Neural crest cell (in vitro differentiated cells): ENCODE results near the gene ZBTB7B. TPM values are rescaled to one million over a fixed set of nuclear protein-coding genes. Genes with fewer than 3 reads are reported as not detected.

ENCODE experiments used
- DNase-seq: peaks from one replicate; pipeline ENCODE4 v3.0.0; 2021; ENCODE audit warnings: low read depth, mixed read lengths, low spot score
- H3K27ac Mint-ChIP-seq: one replicate; pipeline ENCODE4 v1.8.0; 2021; ENCODE audit warnings: mild to moderate bottlenecking, mixed read lengths; ENCODE audit not compliant: unreplicated experiment
- H3K27me3 Mint-ChIP-seq: 2 replicates; pipeline ENCODE4 v1.8.0; 2021; ENCODE audit warnings: low read depth, mild to moderate bottlenecking, mixed read lengths
- H3K36me3 Mint-ChIP-seq: 2 replicates; pipeline ENCODE4 v1.8.0; 2021; ENCODE audit warnings: low read depth, mild to moderate bottlenecking, mixed read lengths
- H3K4me1 Mint-ChIP-seq: 2 replicates; pipeline ENCODE4 v1.8.0; 2021; ENCODE audit warnings: mixed read lengths
- H3K4me3 Mint-ChIP-seq: one replicate; pipeline ENCODE4 v1.8.0; 2021; ENCODE audit warnings: mild to moderate bottlenecking, mixed read lengths
- H3K9me3 Mint-ChIP-seq: 2 replicates; pipeline ENCODE4 v1.8.0; 2021; ENCODE audit warnings: mixed read lengths
- total RNA-seq: library from RNA; stranded (reverse); gene quantifications from 2 replicates; pipeline ENCODE4 v1.2.1, GENCODE V29; 2021
- TF ChIP-seq, protein P1 (sequence below): fragments of 200-600 bp; sonication (generic); conservative IDR thresholded peaks from 2 replicates; pipeline ENCODE4 v1.5.0; 2021; ENCODE audit warnings: antibody characterized with exemption, mild to moderate bottlenecking

ZBTB7B gene
- total RNA-seq, 1 donor from 2014 or later, result 6.9 TPM

DNA sequence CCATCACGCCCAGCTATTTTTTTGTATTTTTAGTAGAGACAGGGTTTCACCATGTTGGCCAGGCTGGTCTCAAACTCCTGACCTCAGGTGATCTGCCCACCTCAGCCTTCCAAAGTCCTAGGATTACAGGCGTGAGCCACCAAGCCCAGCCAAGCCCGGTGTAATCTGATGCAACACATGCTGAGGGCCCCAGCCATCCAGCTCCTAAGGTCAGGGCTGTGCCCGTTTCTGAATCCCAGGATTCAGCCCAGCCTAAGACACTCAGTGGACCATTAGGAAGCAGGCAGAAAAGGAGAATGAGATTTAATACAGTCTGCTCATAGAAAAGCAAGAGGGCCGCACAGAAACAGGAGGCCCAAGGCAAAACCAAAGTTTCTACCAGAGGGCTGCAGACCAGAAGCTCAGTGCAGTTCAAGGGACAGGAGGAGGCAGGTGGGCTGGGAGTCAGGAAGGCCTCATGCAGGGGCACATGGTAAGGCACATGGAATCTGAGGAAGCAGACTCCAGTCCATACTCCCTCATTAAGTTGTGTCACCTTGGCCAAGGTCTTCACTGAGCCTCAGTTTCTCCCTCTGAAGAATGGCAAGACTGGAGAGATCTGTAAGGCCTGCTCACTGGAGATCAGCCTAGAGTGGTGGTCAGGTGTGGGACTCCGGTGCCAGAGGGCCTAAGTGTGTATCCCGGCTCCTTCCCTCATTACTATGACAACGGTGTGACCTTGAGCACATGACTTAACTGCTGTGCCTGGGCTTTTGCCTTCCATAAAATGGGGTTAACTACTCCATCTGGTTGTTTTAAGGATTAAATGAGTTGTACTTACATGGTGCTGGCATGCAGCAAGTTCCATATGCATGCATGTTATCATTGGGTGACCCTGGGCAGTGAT, 46.1 kb downstream of the ZBTB7B start:
- peak overlapping the region; percentile 69 for H3K4me3 Mint-ChIP-seq
- DNase-seq, result no peak
- H3K27ac Mint-ChIP-seq, result peak overlapping the region; percentile 50
- H3K27me3 Mint-ChIP-seq, result peaks cover 6% of the 10 kb centered on the region
- H3K36me3 Mint-ChIP-seq, result no peaks in the 10 kb centered on the region
- TF ChIP-seq, protein P1, sequence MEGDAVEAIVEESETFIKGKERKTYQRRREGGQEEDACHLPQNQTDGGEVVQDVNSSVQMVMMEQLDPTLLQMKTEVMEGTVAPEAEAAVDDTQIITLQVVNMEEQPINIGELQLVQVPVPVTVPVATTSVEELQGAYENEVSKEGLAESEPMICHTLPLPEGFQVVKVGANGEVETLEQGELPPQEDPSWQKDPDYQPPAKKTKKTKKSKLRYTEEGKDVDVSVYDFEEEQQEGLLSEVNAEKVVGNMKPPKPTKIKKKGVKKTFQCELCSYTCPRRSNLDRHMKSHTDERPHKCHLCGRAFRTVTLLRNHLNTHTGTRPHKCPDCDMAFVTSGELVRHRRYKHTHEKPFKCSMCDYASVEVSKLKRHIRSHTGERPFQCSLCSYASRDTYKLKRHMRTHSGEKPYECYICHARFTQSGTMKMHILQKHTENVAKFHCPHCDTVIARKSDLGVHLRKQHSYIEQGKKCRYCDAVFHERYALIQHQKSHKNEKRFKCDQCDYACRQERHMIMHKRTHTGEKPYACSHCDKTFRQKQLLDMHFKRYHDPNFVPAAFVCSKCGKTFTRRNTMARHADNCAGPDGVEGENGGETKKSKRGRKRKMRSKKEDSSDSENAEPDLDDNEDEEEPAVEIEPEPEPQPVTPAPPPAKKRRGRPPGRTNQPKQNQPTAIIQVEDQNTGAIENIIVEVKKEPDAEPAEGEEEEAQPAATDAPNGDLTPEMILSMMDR, result no peak
- no peaks in the 10 kb centered on the region for H3K9me3 Mint-ChIP-seq
- peaks cover 45% of the 10 kb centered on the region for H3K4me1 Mint-ChIP-seq

DNA sequence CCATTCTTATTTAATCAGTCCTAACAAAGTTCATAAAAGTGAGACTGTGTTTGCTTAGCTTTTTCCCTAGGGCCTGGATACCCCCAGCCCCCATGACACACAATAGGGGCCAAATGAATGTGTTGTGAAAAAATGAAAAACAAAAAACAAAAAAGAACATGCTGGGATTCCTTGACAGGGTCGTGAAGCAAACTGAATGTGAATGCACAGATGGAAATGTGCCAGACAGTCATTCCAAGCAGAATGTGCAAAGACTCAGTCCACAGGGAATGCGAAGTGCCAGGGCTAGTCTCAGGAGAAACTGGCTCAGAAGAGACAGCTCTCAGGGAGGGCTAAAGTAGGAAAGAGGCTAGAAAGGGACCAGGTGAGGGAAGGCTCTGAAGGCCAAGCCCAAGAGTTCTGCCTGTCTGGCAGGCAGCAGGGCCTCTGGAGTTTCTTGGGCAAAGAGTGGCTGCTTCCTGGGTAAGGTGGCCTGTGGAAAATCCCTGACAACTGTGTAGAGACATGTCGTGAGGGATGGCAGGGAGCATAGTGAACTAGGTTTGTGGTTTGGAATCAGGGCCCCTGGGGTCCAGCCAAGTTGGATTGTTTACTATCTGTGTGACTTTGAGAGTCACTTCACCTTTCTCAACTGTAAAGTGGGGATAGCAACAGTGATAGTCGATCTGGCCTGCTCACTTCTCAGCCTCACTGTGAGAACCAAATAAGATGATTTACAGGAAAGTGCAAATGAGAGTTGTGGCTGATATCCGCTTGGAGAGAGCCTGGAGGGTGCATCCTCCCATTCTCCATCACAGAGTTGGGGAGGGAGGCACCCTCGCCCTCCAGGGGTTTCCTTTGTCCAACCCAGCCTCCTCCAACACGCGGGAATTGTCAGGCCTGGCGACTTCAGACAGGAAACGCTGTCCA, 47.3 kb downstream of the ZBTB7B start:
- H3K27ac Mint-ChIP-seq, result peak overlapping the region; percentile 97
- peaks cover 6% of the 10 kb centered on the region for H3K27me3 Mint-ChIP-seq
- TF ChIP-seq, protein P1, result no peak
- H3K9me3 Mint-ChIP-seq, result no peaks in the 10 kb centered on the region
- no peak for DNase-seq
- H3K36me3 Mint-ChIP-seq, result no peaks in the 10 kb centered on the region
- H3K4me3 Mint-ChIP-seq, result peak overlapping the region; percentile 90
- H3K4me1 Mint-ChIP-seq, result peaks cover 38% of the 10 kb centered on the region

DNA sequence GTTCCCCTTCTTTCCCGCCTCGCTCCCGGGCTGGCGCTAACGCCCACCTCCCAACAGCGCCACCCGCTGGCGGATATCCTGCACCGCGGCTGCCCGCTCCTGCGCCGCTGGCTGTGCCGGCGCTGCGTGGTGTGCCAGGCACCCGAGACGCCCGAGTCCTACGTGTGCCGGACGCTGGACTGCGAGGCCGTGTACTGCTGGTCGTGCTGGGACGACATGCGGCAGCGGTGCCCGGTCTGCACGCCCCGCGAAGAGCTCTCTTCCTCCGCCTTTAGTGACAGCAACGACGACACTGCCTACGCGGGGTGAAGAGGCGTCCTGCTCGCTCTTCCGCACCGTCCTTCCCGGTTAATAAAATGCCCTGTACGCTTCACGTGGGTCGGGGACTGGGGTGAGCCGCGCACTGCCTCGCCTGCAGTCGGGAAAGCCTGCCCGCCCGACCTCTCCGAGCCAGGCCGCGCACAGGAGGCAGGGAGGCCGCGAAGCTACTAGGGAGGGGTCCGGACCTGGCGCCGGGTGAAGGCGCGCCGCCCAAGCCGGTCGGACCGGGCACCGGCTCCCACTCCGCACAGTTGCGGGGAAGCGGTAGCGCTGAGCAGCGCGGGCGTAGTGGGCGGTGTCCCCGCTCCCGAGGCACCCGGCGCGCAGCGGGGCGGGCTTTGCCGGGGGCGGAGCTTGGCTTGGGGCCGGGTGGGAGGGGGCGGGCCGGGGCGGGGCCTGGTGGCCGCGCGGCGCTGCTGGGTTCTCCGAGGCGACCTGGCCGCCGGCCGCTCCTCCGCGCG, 48.1 kb downstream of the ZBTB7B start, which contains the start of gene ADAM15:
TSS of gene ADAM15 (plus strand) at position 757 of the 782 bp plus-strand sequence. CDS start 71 bp downstream, outside the sequence.
- H3K4me3 Mint-ChIP-seq, result peak within 1 kb of the TSS; percentile 90
- peaks cover 34% of the 10 kb centered on the region for H3K4me1 Mint-ChIP-seq
- peak; percentile 92 for DNase-seq
- H3K27ac Mint-ChIP-seq, result peak within 1 kb of the TSS; percentile 97
- H3K36me3 Mint-ChIP-seq, result no peaks in the 10 kb centered on the region
- H3K27me3 Mint-ChIP-seq, result peaks cover 6% of the 10 kb centered on the region
- TF ChIP-seq, protein P1, result peak; percentile 97
- no peaks in the 10 kb centered on the region for H3K9me3 Mint-ChIP-seq

DNA sequence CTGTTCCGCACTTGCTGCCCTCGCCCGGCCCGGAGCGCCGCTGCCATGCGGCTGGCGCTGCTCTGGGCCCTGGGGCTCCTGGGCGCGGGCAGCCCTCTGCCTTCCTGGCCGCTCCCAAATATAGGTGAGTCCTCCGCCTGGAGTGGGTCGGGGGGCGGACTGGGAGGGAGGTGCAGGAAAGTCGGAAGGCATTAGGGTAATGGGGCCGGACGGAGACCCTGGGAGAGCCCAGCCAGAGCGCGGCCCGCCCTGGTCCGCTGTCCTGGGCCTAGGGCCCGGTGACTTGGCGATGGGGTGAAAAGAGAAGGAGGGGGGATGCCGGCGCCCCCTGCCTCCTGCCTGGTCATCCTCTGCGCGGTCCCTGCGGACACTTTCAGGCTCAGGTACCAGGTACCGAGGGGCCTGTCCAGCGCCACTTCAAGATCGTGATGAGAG, 48.8 kb downstream of the ZBTB7B start:
- no peak for DNase-seq

More for the DNA sequence above, 48.8 kb downstream of the ZBTB7B start:
- peak overlapping the region; percentile 88 for H3K4me3 Mint-ChIP-seq
- H3K27ac Mint-ChIP-seq, result no peak overlapping the region
- H3K4me1 Mint-ChIP-seq, result peaks cover 34% of the 10 kb centered on the region
- H3K9me3 Mint-ChIP-seq, result no peaks in the 10 kb centered on the region
- TF ChIP-seq, protein P1, result no peak
- H3K36me3 Mint-ChIP-seq, result no peaks in the 10 kb centered on the region
- peaks cover 6% of the 10 kb centered on the region for H3K27me3 Mint-ChIP-seq
